ENCODE results near the gene ITGA7.

Gene ITGA7

GRCh38 chr12:55738123-55739024 is 30.7 kb upstream of the ITGA7 start:
- no peak for TF ChIP-seq POLR2A (IDR thresholded peaks at IDR 0.05; ENCODE audit: low read depth, low read length)
- DNase-seq (ENCODE audit: insufficient read length, low spot score) = no peak
- peak; percentile 52 for FAIRE-seq

- no peak for TF ChIP-seq POLR2A (IDR thresholded peaks at IDR 0.05; ENCODE audit: low read depth, low read length)
- no peak for FAIRE-seq
- no peak for DNase-seq (ENCODE audit: insufficient read length, low spot score)
Measured at GRCh38 chr12:55737581-55738122, 29.9 kb upstream of the ITGA7 start.

- DNase-seq (ENCODE audit: insufficient read length, low spot score) (no peak), FAIRE-seq (no peak)
- TF ChIP-seq POLR2A (IDR thresholded peaks at IDR 0.05; ENCODE audit: low read depth, low read length) = no peak
Measured at GRCh38 chr12:55736780-55737580, 29.3 kb upstream of the ITGA7 start.

GRCh38 chr12:55736076-55736475 is 28.4 kb upstream of the ITGA7 start:
- TF ChIP-seq POLR2A (IDR thresholded peaks at IDR 0.05; ENCODE audit: low read depth, low read length) = no peak
- FAIRE-seq (no peak), DNase-seq (ENCODE audit: insufficient read length, low spot score) (no peak)

DNA sequence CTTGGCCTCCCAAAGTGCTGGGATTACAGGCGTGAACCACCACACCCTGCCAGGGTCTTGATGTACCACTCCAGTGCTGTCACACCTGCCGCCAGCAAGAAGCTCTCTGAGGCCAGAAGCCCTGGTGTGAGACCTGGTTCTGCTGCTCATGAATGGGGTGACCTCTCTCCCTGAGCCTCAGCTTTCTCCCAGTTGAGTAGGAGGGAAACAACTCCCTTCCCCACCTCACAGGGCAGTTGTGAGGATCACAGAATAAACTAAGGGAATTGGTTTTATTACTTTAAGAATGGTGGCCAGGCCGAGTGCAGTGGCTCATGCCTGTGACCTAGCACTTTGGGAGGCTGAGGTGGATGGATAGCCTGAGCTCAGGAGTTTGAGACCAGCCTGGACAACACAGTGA is 26.9 kb upstream of the ITGA7 start:
- DNase-seq (ENCODE audit: insufficient read length, low spot score) = no peak
- TF ChIP-seq POLR2A (IDR thresholded peaks at IDR 0.05; ENCODE audit: low read depth, low read length) = no peak
- FAIRE-seq = no peak

GRCh38 chr12:55733858-55734257 is 26.2 kb upstream of the ITGA7 start:
- no peak for TF ChIP-seq POLR2A (IDR thresholded peaks at IDR 0.05; ENCODE audit: low read depth, low read length)
- no peak for DNase-seq (ENCODE audit: insufficient read length, low spot score)
- no peak for FAIRE-seq

GRCh38 chr12:55733021-55733555 is 25.4 kb upstream of the ITGA7 start:
- FAIRE-seq (no peak), DNase-seq (ENCODE audit: insufficient read length, low spot score) (no peak)
- TF ChIP-seq POLR2A (IDR thresholded peaks at IDR 0.05; ENCODE audit: low read depth, low read length) = no peak

GRCh38 chr12:55732288-55732687 is 24.6 kb upstream of the ITGA7 start:
- DNase-seq (ENCODE audit: insufficient read length, low spot score) (no peak), FAIRE-seq (no peak)
- no peak for TF ChIP-seq POLR2A (IDR thresholded peaks at IDR 0.05; ENCODE audit: low read depth, low read length)

GRCh38 chr12:55729819-55730818 is 22.4 kb upstream of the ITGA7 start:
- FAIRE-seq (no peak), DNase-seq (ENCODE audit: insufficient read length, low spot score) (peak; percentile 55)
- TF ChIP-seq POLR2A (IDR thresholded peaks at IDR 0.05; ENCODE audit: low read depth, low read length) = no peak

DNA sequence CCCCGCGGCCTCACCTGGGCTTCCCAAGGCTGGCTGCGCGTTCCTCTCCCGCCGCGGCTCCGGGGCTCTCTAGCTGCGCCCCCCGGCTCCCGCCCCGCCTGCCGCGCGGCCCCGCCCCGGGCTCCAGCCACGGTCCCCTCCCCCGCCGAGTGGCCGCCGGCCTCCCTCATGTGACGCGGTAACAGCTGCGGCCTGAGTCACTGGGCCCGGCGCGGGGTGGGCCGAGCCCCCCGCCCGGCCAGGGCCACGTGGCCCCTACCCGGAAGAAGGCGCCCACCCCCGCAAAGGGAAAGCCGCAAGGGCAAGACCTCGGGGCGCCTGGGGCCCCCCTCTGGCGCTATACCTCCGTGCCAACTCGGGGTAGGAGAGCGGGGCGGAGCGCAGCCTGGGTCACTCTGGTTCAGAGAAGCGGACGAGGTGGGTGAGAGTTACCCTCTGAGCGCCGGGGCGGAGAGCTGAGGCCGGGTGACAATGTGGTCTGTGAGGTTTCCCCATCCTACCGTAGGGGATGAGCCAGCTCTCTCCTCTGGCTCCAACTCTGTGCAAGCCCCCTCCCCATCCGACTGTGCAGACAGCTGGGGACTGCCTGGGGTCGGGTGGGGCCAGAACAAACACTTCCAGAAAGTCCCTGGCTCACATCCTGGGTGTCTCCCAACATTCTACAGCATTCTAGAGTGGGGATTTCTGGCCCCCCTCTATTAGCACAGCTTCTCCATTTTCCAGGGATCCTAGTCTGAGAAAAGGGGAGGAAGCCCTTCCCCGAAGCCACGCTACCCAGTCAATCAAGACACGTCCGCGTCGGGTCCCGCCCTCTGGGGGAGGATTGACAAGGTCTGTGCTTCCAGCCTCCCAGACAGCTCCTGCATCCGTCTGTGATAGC is 21.5 kb upstream of the ITGA7 start, which contains the start of gene CD63:
TSS of gene CD63 (minus strand) at position 71 of the 880 bp plus-strand sequence. CDS start 668 bp downstream, outside the sequence.
- FAIRE-seq = peak; percentile 23
- DNase-seq (ENCODE audit: insufficient read length, low spot score) = peak; percentile 93
- TF ChIP-seq POLR2A (IDR thresholded peaks at IDR 0.05; ENCODE audit: low read depth, low read length) = peak; percentile 81; the same call in 1 of the 2 replicates

DNA sequence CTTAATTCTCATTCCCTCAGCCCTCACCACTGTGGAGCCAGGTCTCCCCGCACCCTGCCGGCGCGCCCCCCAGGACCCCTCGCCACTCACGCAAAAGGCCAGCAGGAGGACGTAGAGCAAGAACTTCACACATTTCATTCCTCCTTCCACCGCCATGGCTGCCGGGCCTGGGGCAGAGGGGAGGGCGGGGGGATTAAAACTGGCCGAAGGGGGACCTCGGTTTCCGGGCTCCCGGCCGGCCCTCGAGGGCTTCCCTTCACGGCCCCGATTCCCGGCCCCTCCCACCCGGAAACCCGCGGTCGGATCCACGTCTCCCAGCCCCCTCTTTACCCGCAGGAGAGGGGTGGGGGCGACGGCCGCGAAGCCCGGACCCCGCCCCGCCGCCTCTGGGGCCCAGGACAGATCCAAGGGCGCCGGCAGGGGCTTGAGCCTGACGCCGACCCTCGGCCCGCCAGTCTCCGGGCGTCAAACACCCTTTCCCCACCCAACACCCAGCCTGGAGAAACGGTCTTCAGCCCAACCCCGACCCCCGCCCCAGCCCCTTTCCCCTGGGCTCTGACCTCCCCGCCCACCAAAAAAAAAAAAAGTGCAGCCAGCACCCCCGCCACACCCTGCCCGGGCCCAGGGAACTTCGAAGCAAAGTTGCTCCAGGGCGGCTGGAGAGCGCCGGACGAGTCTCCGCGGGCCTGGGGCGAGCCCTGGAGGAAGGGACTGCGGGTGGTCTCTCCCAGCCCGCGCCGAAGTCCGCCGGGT is 20.7 kb upstream of the ITGA7 start:
- no peak for TF ChIP-seq POLR2A (IDR thresholded peaks at IDR 0.05; ENCODE audit: low read depth, low read length)
- no peak for DNase-seq (ENCODE audit: insufficient read length, low spot score)

More for the DNA sequence above, 20.7 kb upstream of the ITGA7 start:
- FAIRE-seq = no peak

All from H54 (cell line).